Esophagus squamous epithelium (tissue), 5 donors: ENCODE measurements around the gene MPEG1. TPM values are rescaled to one million over a fixed set of nuclear protein-coding genes. Genes with fewer than 3 reads are reported as not detected.

Experiments
- DNase-seq: peaks from one replicate; lab custom pipeline; 2025; lab: John Stamatoyannopoulos, UW
- H3K27ac ChIP-seq, 4 donors: fragments of 200-600 bp; sonication (generic); one replicate each; pipeline ENCODE4 v1.5.1; 2016 to 2019; ENCODE audit warnings: mild to moderate bottlenecking in 1 of 4
- H3K27me3 ChIP-seq, 4 donors: fragments of 200-600 bp; sonication (generic); 1 replicate in 3 of 4; 2 replicates in 1 of 4; pipeline versions ENCODE4 v1.5.1 to v1.6.0; 2017 to 2021; ENCODE audit warnings: antibody characterized with exemption in 1 of 4
- H3K36me3 ChIP-seq, 3 donors: fragments of 200-600 bp; sonication (generic); one replicate each; pipeline ENCODE4 v1.5.1; 2016 to 2019
- H3K4me1 ChIP-seq, 3 donors: fragments of 200-600 bp; sonication (generic); one replicate each; pipeline ENCODE4 v1.5.1; 2017 to 2019
- H3K4me3 ChIP-seq, 4 donors: fragments of 200-600 bp; sonication (generic); 1 replicate in 3 of 4; 2 replicates in 1 of 4; pipeline ENCODE4 v1.5.1; 2016 to 2019; ENCODE audit warnings: mild to moderate bottlenecking in 2 of 4, moderate library complexity in 1 of 4
- H3K9me3 ChIP-seq, 3 donors: fragments of 200-600 bp; sonication (generic); one replicate each; pipeline ENCODE4 v1.5.1; 2016 to 2019
- POLR2A ChIP-seq, 4 donors: fragments of 450-650 bp; IDR thresholded peaks; one replicate each; pipeline ENCODE4 v1.6.1; 2017; ENCODE audit warnings: antibody characterized with exemption in 4 of 4, mild to moderate bottlenecking in 4 of 4, moderate library complexity in 3 of 4
- WGBS, 2 donors: methylation state at CpG; one replicate each; pipeline ENCODE4 v1.1.5; 2018; 5-methylcytosine and 5-hydroxymethylcytosine counted together
- intact Hi-C: fragments of 100-400 bp; cut with DNase I; formaldehyde crosslinking; loops from one replicate; pipeline ENCODE4 v1.15.0; 2022
- total RNA-seq, 4 donors: library from RNA; depleted of rRNA; stranded (reverse); fragments of >200 nt; gene quantifications; one replicate each; pipeline ENCODE4 v1.1.0, GENCODE V29; 2016
- TF ChIP-seq, protein P1 (sequence below), 6 experiments: fragments of 450-650 bp in 4 of 6; fragments of 200-600 bp in 2 of 6; sonication (generic) in 2 of 6; IDR thresholded peaks; one replicate each; pipeline ENCODE4 v1.5.1; 2016 to 2019; ENCODE audit warnings: antibody characterized with exemption in 6 of 6, mild to moderate bottlenecking in 4 of 6, moderate library complexity in 4 of 6
- donor health status: DM: yes; HTN: yes; CAD: no.

Gene MPEG1
- total RNA-seq, 4 donors from 2014 or later = 0.04 to 19.5 (median 5.1) TPM

GRCh38 chr11:59180168-59180776, 32.5 kb downstream of the MPEG1 start:
- no peak for TF ChIP-seq POLR2A (IDR thresholded peaks at IDR 0.05)
- TF ChIP-seq, protein P1, sequence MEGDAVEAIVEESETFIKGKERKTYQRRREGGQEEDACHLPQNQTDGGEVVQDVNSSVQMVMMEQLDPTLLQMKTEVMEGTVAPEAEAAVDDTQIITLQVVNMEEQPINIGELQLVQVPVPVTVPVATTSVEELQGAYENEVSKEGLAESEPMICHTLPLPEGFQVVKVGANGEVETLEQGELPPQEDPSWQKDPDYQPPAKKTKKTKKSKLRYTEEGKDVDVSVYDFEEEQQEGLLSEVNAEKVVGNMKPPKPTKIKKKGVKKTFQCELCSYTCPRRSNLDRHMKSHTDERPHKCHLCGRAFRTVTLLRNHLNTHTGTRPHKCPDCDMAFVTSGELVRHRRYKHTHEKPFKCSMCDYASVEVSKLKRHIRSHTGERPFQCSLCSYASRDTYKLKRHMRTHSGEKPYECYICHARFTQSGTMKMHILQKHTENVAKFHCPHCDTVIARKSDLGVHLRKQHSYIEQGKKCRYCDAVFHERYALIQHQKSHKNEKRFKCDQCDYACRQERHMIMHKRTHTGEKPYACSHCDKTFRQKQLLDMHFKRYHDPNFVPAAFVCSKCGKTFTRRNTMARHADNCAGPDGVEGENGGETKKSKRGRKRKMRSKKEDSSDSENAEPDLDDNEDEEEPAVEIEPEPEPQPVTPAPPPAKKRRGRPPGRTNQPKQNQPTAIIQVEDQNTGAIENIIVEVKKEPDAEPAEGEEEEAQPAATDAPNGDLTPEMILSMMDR (IDR thresholded peaks at IDR 0.05) = no peak
- 50 to 74% methylated on average over 1 to 2 of the region's 2 CpGs for WGBS, 2 donors
- Histone ChIP-seq H3K36me3 (peaks cover 0 to 21% (median 0%) of the 10 kb centered on the region in 3 donors), H3K27me3 (no peaks in the 10 kb centered on the region), H3K27ac (no peak overlapping the region), H3K4me1 (peaks cover 0 to 31% (median 24%) of the 10 kb centered on the region in 3 donors), H3K9me3 (no peaks in the 10 kb centered on the region), H3K4me3 (no peak overlapping the region)
- intact Hi-C loops = no loop called here
- no peak for DNase-seq

- intact Hi-C loops = no loop called here
- Histone ChIP-seq H3K27me3 (no peaks in the 10 kb centered on the region), H3K9me3 (no peaks in the 10 kb centered on the region), H3K4me1 (peaks cover 1 to 31% (median 23%) of the 10 kb centered on the region in 3 donors), H3K27ac (no peak overlapping the region), H3K4me3 (no peak overlapping the region), H3K36me3 (peaks cover 0 to 21% (median 0%) of the 10 kb centered on the region in 3 donors)
- no peak for DNase-seq
- TF ChIP-seq, protein P1 (IDR thresholded peaks at IDR 0.05) = no peak
- no peak for TF ChIP-seq POLR2A (IDR thresholded peaks at IDR 0.05)
- WGBS, 2 donors = 80 to 96% methylated on average over 2 of the region's 2 CpGs
Measured at GRCh38 chr11:59179121-59179520, 33.6 kb downstream of the MPEG1 start.

DNA sequence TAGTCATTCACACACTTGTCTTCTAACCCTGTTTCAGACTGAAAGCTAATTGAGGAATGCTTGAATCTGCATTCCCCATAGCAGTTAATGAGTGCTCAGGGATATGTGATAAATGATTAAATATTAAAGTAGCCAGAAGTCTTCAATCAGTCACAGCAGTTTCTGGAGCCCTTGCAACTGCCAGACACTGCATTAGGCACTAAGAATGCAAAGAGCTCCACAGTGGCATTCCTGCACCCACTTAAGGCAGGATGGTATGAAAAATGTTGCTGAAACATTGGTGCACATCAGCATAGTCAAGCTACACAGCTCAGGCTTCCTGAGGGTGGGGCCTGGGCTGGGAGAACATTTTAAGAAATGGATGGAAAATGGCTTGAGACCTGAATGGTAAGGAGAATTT, 34.3 kb downstream of the MPEG1 start:
- Histone ChIP-seq H3K36me3 (peaks cover 0 to 21% (median 0%) of the 10 kb centered on the region in 3 donors), H3K4me1 (peaks cover 8 to 31% (median 23%) of the 10 kb centered on the region in 3 donors), H3K27ac (no peak overlapping the region), H3K4me3 (no peak overlapping the region), H3K9me3 (no peaks in the 10 kb centered on the region), H3K27me3 (no peaks in the 10 kb centered on the region)
- intact Hi-C loops = no loop called here
- TF ChIP-seq, protein P1 (IDR thresholded peaks at IDR 0.05) = no peak
- TF ChIP-seq POLR2A (IDR thresholded peaks at IDR 0.05) = no peak
- DNase-seq = no peak

DNA sequence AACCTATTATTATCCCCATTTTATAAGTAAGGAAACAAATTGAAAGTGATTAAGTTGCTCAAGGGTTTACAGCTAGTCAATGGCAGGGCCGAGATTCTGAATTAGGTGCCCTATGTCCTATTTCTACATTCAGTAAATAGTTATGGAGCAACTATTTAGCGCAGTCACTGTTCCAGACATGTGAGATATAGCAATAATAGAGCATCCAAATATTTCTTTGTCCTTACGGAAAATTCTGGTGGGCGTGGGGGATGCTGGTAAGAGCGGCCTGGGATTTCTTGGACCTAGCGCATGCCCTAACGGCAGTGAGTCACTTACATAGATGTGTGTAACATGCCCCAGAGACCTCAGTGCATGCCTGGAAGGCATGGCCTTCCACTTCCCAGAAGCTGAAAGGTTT, 36.4 kb downstream of the MPEG1 start:
- no peak for DNase-seq
- intact Hi-C loops = no loop called here
- WGBS, 2 donors = 58 to 77% methylated on average over 7 of the region's 7 CpGs
- no peak overlapping the region for H3K27ac ChIP-seq
- H3K36me3 ChIP-seq = peaks cover 0 to 2% (median 0%) of the 10 kb centered on the region in 3 donors
- no peak overlapping the region for H3K4me3 ChIP-seq
- peaks cover 0 to 7% (median 0%) of the 10 kb centered on the region in 4 donors for H3K27me3 ChIP-seq
- H3K4me1 ChIP-seq = peaks cover 19 to 43% (median 26%) of the 10 kb centered on the region in 3 donors
- H3K9me3 ChIP-seq = no peaks in the 10 kb centered on the region
- TF ChIP-seq POLR2A (IDR thresholded peaks at IDR 0.05) = no peak
- TF ChIP-seq, protein P1 (IDR thresholded peaks at IDR 0.05) = no peak

DNA sequence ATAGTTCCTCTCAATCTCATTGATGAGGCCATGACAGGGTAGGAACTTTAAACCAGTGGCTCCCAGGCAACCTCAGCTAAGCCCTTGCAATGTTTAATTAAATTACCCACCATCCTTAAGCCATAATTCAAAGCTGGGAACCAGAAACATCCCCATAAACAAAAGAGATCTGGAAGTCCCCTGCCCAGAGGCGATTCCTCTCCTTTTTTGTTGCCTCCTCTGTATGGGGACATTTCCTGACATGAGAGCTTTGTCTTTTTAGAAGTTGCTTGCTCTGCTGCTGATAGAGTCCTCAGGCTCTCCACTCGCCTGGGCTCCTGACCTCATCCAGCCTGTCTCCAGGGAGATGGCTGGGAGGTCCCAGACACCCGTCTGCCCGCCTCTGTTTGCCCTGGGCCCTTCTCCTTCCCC, 37.6 kb downstream of the MPEG1 start:
- 30 to 37% methylated on average over 2 to 4 of the region's 4 CpGs for WGBS, 2 donors
- Histone ChIP-seq H3K4me1 (peaks cover 19 to 43% (median 26%) of the 10 kb centered on the region in 3 donors), H3K36me3 (no peaks in the 10 kb centered on the region), H3K9me3 (no peaks in the 10 kb centered on the region), H3K27me3 (peaks cover 0 to 7% (median 0%) of the 10 kb centered on the region in 4 donors), H3K27ac (peak overlapping the region; percentile 49 to 89 (median 68)), H3K4me3 (peak overlapping the region in 1 of 4 donors; percentile 19)
- no peak for DNase-seq
- intact Hi-C loops = no loop called here
- TF ChIP-seq, protein P1 (IDR thresholded peaks at IDR 0.05) = no peak
- no peak for TF ChIP-seq POLR2A (IDR thresholded peaks at IDR 0.05)
